ENCODE measurements around the gene TENM3.

DNA sequence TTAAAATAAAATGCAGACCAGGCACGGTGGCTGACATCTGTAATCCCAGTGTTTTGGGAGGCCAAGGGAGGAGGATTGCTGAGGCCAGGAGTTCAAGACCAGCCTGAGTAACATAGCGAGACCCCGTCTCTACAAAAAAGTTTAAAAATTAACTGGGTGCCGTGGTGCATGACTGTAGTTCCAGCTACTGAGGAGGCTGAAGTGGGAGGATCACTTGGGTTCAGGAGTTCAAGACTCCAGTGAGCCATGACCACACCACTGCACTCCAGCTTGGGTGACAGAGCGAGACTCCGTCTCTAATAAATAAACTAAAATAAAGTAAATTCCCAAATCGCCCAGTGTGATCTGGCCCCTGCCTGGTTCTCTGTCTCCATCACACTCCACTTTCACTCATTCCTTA lies 43.7 kb downstream of the TENM3 start:
- TF ChIP-seq, protein P1, sequence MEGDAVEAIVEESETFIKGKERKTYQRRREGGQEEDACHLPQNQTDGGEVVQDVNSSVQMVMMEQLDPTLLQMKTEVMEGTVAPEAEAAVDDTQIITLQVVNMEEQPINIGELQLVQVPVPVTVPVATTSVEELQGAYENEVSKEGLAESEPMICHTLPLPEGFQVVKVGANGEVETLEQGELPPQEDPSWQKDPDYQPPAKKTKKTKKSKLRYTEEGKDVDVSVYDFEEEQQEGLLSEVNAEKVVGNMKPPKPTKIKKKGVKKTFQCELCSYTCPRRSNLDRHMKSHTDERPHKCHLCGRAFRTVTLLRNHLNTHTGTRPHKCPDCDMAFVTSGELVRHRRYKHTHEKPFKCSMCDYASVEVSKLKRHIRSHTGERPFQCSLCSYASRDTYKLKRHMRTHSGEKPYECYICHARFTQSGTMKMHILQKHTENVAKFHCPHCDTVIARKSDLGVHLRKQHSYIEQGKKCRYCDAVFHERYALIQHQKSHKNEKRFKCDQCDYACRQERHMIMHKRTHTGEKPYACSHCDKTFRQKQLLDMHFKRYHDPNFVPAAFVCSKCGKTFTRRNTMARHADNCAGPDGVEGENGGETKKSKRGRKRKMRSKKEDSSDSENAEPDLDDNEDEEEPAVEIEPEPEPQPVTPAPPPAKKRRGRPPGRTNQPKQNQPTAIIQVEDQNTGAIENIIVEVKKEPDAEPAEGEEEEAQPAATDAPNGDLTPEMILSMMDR (IDR thresholded peaks at IDR 0.05; ENCODE audit: low read length), result no peak
- TF ChIP-seq EZH2 (optimal IDR thresholded peaks at IDR 0.05; ENCODE audit: low read depth, low read length), result no peak
- TF ChIP-seq EZH2phosphoT487 (IDR thresholded peaks at IDR 0.05; ENCODE audit: low read length), result no peak

Measured in MM.1S (cell line).